NOMO-1 treated with DMSO at 0.1 percent for 48 hours (cell line): Measurements from ENCODE around the gene FAM187B.

Experiments
- DNase-seq: peaks from one replicate; lab custom pipeline; 2025; ENCODE audit not compliant: unreplicated experiment; lab: John Stamatoyannopoulos, UW

The FAM187B gene

GRCh38 chr19:35179830-35180229, 48.7 kb downstream of the FAM187B start:
- no peak for DNase-seq

- DNase-seq: no peak
Observed at GRCh38 chr19:35178701-35179100, 49.8 kb downstream of the FAM187B start.

GRCh38 chr19:35177377-35178274, 50.9 kb downstream of the FAM187B start:
- no peak for DNase-seq

- DNase-seq: no peak
Observed at GRCh38 chr19:35176181-35176570, 52.4 kb downstream of the FAM187B start.
